ENCODE data around the gene TEN1.
"Not testable (repeated sequence)": the region's sequence is repeated elsewhere in the genome, so short reads cannot be mapped to it uniquely, and the experiment has no call there.

The TEN1 gene

DNA sequence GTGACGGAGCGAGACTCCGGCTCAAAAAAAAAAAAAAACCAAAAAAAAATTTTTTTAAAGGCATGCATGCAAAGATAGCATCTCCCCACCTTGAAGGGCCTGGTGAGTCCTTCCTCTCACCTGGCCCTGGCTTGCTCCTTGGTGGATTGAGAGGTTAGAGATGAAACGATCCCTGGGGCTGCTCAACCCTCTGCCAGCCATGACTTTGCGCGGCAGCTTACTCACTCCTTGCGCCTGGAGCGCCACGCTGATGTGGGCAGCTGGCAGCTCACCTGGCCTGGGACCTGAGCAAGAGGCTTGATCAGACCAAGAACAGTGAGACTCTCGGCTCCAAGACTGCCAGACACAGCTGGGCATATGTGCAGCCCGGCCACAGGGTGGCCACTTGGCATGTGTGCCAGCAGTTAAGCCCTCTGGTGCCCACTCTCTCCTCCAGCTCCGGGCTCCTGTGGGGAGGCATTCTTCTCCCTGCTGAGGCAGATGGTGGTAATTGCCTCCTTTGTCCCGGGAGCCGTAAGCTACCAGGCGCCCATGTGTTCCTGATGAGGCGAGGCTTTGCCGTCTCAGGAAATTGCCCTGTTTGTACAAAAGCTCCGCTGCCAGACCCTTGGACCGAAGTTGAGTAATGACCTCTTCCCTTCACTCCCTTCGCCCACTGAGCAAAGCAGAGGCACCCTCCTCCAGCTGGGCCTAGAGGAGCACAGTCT is 53.2 kb downstream of the TEN1 start:
- DNase-seq = no peak

DNA sequence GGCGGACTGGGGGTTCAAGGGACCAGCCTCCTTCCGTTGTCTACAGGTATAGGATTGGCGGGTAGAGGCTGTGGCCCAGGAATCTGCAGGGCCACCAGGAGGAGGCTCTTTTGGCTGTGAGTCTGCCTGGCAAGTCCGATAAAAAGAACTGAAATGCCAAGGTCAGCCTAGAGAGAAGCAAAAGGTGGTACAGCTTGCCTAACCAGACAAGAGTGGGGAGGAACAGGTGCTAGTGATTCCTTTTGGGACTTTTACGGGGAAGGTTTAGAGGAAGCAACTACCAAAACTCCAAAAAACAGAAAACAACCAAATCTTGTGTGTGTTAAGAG is 53.7 kb downstream of the TEN1 start:
- DNase-seq = no peak

DNA sequence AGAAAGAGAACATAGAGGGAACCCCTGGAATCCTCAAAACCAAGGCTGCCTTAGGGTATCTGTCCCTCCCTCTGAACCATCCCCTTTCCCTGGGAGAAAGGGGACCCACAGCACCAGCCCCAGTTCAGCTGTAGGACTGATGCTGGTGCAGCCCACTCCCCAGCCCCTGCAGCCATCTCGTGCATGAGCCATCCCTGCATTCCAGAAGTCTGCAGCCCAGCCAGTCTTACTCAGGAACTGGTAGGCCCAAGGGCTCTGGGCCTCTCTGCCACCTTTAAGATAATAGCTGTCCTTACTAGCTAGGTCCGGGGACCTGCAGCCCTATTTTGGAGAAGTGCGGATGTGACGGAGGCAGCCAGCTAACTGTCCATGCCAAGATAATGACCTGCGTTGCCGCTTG is 54.1 kb downstream of the TEN1 start:
- no peak for DNase-seq

DNA sequence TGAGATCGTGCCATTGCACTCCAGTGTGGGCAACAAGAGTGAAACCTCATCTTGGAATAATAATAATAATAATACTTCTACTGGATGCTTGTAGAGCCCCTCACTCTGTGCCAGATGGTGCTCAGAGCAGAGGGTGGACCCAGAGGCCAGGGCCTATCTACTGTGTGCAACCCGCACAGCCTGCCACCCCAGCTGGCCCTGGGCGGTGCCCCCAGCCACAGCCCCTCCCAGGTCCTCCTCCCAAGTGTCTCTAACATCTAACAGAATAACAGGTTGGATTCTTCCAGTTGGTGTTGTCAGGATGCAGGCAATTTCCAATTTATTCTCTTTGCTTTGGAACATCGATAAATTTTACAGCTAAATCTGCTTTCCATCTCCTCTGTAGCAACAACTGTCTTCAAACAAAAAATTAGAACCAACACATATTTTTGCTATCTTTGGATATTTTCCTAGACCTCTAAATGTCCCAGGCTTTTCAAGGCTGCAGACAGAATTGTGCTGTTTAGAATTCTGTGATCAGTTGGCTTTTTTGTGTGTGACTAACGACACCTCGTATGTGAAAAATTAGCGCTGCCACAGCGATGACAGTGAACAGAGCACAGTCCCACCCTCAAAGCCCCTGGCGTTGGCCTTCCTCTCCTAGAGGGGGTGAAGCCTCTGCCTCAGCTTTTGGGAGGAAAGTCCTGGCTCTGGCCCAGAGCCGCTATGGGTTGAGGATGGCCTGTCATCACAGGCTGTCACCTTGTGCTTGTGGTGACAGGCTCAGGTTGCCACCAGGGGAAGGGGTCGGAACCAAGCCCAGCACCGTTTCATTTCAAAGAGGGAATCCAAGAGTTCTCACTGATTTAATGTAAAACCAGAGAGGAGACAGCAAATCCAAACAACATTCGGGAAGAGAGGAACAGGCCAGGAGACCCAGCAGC is 55.6 kb downstream of the TEN1 start:
- DNase-seq = no peak

DNA sequence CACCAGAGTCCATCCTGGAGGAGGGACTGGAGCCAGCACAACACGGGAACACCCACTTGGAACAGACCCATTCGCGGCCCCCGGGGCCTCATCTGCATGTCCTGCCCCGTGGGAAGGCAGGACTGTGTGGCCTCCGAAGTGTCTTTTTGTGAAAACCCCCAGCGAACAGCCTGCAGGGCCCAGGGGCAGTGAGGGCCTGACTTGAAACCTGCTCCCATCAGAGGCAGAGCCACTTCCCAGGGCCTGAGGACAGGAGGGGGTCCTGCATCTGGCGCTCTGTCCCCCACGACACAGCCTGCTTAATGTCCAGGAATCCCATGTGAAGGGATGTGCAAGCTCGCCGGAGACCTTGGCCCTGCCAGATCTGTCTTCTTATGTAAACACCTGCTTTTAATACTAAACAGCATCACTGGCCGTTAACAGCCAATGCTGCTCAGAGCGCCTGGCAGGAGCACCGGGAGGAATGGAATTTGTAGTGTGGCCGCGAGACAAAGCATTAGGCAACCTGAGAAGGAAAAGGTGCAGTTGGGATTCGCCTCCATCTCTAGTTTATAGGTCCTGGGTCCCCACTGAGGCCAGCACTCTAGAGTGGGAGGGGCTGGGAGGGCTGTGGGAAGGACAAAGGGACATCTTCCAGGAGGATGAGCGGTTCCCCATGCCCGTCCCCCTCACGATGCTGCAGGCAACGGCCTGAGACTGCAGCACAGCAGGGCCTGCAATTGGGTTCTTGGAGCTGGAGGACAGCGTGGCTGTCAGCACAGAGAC is 57.6 kb downstream of the TEN1 start:
- no peak for DNase-seq

DNA sequence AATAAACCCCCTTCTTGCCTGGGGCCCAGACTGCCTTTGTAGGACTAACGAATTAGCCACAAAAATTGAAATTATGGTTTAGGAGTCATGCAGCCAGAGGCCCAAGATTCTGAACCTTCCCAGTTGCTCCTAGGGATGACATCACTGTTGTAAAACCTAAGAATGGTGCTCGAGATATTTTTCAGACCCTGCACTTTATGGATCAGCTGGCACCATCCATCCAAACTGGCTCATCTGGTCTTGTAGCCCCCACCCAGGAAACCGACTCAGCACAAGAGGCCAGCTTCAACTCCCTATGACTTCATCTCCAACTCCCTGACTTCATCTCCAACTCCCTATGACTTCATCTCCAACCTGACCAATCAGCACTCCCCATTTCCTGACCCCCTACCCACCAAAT is 59.0 kb downstream of the TEN1 start:
- no peak for DNase-seq

DNA sequence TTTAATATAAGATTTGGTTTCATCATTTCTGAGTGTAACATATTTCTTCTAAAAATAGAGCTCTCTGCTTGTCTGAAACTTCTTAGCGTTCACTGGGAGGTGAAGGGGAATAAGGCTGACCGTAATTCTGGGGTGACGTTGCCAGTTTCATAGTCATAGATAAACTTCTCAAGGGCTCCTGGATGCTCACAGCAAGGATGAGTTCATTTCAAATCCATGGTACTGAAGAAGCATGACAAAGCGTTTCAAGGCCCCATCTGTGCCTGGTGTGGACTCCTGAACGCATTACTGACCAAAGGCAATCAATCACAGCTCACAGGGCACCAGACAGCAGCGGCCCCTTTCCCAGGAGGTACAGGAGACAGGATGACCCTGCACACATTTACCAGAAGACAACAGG is 60.1 kb downstream of the TEN1 start:
- no peak for DNase-seq

DNA sequence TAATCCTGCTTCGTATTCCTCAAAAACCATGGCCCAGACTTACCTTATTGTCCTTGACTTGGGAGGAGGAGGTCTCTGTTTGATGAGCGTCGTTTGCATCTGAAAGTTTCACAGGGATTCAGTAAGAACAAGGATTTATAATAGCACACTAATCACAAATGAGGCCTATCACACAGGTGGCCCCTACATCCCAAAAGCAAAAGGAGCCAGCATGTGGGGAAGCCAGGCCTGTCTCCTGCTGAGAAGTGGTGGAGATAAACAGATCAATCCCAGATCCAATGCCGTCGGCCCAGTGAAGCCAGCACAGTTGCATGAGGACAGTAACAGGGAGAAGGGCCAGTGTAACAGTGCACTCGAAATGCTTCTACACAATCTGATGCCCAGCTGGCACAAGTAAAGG is 61.3 kb downstream of the TEN1 start:
- no peak for DNase-seq

DNA sequence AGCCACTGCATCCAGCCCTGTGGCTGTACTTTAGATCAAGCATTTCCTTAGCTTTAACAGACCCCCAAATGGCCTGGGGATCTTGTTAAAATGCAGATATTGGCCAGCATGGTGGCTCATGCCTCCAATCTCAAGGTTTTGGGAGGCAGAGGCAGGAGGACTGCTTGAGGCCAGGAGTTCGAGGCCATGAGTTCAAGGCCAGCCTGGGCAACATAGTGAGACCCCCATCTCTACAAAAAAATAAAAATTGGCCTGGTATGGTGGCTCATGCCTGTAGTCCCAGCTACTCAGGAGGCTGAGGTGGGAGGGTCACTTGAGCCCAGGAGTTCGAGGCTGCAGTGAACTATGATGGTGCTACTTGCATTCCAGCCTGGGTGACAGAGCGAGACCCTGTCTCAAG is 63.8 kb downstream of the TEN1 start:
- not testable (repeated sequence) for DNase-seq

DNA sequence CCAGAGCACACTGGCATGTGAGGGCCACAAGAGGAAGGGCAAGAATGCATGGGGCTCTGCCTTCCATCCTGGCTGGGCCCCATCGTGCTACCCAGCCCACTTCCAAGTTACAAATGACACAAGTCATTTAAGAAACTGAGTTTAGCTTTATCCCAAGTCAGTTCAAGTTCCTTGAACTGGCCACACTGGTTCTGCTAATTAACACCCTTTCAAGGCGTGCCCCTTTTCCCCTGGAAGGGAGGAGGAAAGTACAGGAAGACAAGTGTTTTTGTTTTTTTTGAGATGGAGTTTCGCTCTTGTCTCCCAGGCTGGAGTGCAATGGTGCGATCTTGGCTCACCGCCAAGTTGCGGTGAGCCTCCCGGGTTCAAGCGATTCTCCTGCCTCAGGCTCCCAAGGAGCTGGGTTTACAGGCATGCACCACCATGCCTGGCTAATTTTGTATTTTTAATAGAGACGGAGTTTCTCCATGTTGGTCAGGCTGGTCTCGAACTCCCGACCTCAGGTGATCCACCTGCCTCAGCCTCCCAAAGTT is 65.5 kb downstream of the TEN1 start:
- not testable (repeated sequence) for DNase-seq

DNA sequence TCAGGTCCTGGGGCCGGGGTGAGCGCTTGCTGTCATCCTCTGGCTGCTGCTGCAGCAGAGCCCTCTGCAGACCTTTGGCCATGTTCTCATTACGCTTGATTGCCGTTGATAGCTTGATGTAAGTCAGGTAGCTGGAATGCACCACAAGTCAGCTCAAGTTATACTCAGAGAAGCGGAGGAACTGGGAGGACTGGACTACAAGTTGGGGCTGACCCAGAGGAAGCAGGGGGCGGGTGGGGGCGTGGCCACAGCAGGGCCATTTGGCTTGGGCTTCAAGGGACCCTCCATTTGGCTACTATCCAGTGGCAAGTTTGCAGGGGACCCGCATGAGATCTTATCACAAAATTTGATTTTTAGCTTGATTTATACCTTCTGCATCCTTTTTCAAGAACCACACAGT is 67.0 kb downstream of the TEN1 start:
- DNase-seq = no peak

DNA sequence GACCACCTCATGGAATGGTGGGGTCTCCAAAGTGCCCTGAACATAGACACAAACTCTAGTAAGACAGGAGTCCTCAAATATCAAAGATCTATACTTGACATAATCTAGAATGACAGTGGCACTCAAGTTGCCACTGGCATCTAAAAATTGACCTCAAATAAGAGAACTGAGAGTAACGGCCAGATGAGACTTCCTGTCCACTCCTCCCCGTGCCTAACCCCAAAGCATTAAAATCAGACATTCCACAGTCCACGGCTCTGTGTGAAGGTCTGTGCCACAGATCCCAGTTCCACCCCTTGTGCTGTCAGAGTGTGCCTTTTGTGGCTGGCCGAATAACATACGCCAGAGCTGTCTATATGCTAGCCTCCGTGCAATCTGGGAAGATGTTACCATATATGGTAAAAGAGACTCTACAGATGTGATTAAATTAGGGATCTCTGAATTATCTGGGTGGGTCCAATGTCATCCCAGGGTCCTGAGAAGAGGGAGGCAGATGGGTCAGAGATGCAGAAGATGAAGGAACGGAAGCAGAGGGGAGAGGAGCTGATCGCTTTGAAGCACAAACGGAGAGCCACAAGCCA is 69.1 kb downstream of the TEN1 start:
- DNase-seq = no peak

DNA sequence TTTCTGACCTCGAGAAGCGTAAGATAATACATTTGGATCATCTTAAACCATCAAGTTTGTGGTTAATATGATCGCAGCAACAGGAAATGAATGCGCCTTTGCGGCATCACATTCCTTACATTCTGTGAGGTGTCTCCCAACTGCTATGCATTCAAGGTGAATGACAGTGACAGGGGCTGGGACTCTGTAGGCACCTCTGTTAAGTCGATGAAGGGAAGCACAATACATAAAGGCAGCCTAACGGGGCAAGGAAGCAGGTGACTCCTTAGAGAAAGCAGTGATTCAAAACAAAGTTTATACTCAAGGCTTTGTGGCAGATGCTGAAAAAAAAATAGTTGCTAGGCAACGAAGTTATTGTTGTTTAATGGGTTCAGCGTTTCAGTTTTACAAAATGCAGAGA is 69.7 kb downstream of the TEN1 start:
- DNase-seq = peak in 1 of 2 donors; percentile 38

DNA sequence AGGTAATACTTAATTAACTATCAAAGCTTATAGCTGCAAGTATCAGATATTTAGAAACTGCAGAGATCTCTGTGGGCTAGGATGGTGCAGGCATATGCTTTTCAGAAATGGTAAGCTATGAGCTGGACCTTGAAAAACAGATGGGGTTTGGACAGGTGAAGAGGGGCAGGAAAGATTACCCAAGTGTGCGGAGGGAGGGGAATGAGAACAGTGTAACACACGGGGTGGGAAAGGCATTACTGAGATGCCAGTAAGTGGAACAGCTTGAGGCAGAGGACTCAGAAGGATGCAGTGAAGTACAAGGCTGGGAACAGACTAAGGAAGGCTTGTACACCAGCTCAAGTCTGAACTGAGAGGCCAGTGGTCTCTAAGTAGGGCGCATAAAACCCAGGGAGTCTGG is 70.2 kb downstream of the TEN1 start:
- DNase-seq = no peak

DNA sequence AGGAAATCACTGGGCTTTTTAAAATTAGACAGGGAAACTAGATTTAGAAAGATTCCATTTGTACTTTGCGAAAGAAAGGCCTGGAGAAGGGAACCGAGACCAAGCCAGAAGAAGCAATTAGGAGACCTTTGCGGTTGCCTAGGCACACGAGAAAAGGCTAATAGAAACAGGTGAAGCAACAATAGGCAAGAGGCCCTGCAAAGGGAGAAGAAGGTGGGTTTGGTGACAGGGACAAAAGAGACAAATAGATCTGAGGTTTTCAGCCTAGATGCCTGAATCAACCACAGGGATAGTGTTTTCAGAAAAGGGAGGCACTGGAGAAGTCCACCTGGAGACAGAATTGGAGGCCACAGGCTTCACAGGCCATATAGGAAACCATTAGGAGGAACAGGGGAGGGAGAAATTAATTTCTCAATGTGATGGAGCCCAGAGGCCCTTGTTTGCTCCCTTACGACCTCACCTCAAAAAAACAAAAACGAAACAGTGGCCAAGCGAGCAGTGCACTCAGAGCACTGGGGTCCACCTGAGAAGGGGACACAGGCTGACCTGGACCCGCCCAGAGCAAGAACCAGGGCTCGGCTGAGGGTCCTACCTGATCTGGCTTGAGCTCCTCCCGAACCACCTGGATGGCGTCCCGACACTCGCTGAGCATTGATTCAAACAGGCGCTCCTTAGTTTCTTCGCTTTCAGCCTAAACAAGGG is 70.9 kb downstream of the TEN1 start:
- DNase-seq = no peak
